SK-MEL-5 (cell line): ENCODE measurements around the gene TOR1A. TPM values are rescaled to one million over a fixed set of nuclear protein-coding genes. Genes with fewer than 3 reads are reported as not detected.
"Not testable (repeated sequence)": the region's sequence is repeated elsewhere in the genome, so short reads cannot be mapped to it uniquely, and the experiment has no call there.

ENCODE experiments used
- DNase-seq: peaks from one replicate; pipeline ENCODE4 v3.0.0-alpha.2; 2016; ENCODE audit warnings: low read depth, low spot score
- in situ Hi-C: cut with HindIII; loops from 2 replicates; pipeline ENCODE4 v1.10.0; 2016; ENCODE audit warnings: low sequenced_read_pairs, high pct_unique_total_duplicates, low pct_unique_long_range_greater_than_20kb
- small RNA-seq, 2 experiments: library from RNA; depleted of rRNA; stranded (forward); fragments of <200 nt; gene quantifications; one replicate each; pipeline ENCODE3, GENCODE V24; 2014
- total RNA-seq: library from RNA; depleted of rRNA; stranded (reverse); fragments of >200 nt; shearing (Covaris generic); gene quantifications from 2 replicates; pipeline ENCODE4 v1.2.3, GENCODE V29; 2014; rRNA removed

TOR1A gene
- total RNA-seq, 1 experiment from 2014 or later = 23.7 TPM

GRCh38 chr9:129776096-129776495 is 47.8 kb downstream of the TOR1A start:
- in situ Hi-C loops, DNase-seq: not testable (repeated sequence)

- no peak for DNase-seq
- in situ Hi-C loops = no loop called here
Measured at GRCh38 chr9:129775448-129775798, 48.5 kb downstream of the TOR1A start.

- DNase-seq = no peak
- in situ Hi-C loops = no loop called here
Measured at GRCh38 chr9:129774791-129775447, 49.0 kb downstream of the TOR1A start.

- DNase-seq = no peak
- in situ Hi-C loops = no loop called here
Measured at GRCh38 chr9:129773262-129774048, 50.5 kb downstream of the TOR1A start.

GRCh38 chr9:129770741-129771140 is 53.2 kb downstream of the TOR1A start:
- in situ Hi-C loops = no loop called here
- DNase-seq = no peak

GRCh38 chr9:129769669-129770068 is 54.3 kb downstream of the TOR1A start:
- DNase-seq = no peak
- in situ Hi-C loops = no loop called here

GRCh38 chr9:129768486-129768885 is 55.5 kb downstream of the TOR1A start:
- in situ Hi-C loops = no loop called here
- DNase-seq = no peak

- in situ Hi-C loops = no loop called here
Measured at GRCh38 chr9:129765764-129766317, 58.1 kb downstream of the TOR1A start.

GRCh38 chr9:129762985-129763926 is 60.7 kb downstream of the TOR1A start:
- in situ Hi-C loops = no loop called here

More at GRCh38 chr9:129765764-129766317, 58.1 kb downstream of the TOR1A start:
- no peak for DNase-seq

More at GRCh38 chr9:129762985-129763926, 60.7 kb downstream of the TOR1A start:
- DNase-seq = peak; percentile 39

Small RNAs within 50 kb of the gene (small RNA-seq; reads per million reads assigned to genes)
- 0 reads per million in 2 experiments for gene MIR6855

Other genes starting within 250 kb of the TOR1A start
- gene C9orf50, start 203.0 kb downstream of the TOR1A start, total RNA-seq = not detected in 2 replicates
- gene NTMT1, start 198.0 kb downstream of the TOR1A start, total RNA-seq = 35.7 and 41.0 TPM in 2 replicates
- 14.2 and 17.3 TPM in 2 replicates for gene ASB6, start 182.0 kb downstream of the TOR1A start, total RNA-seq
- gene PRRX2, start 158.5 kb downstream of the TOR1A start, total RNA-seq = 0.29 and 0.40 TPM in 2 replicates
- gene PTGES, start 71.1 kb downstream of the TOR1A start, total RNA-seq = 4.8 and 5.1 TPM in 2 replicates
- 26.5 and 33.2 TPM in 2 replicates for gene TOR1B, start 21.0 kb downstream of the TOR1A start, total RNA-seq
- gene C9orf78, start 11.1 kb upstream of the TOR1A start, total RNA-seq = 70.8 and 77.7 TPM in 2 replicates
- gene USP20, start 11.3 kb upstream of the TOR1A start, total RNA-seq = 3.7 and 4.9 TPM in 2 replicates
- gene FNBP1, start 219.1 kb upstream of the TOR1A start, total RNA-seq = 18.6 and 23.4 TPM in 2 replicates
- gene GPR107, start 229.8 kb upstream of the TOR1A start, total RNA-seq = 26.1 and 31.3 TPM in 2 replicates